HG02798 (cell line): ENCODE results near the gene SLC6A3.

Experiments used
- ATAC-seq: cut with Tn5 transposase; IDR thresholded peaks from one replicate; pipeline ENCODE4 v1.9.1; 2021; ENCODE audit warnings: mild to moderate bottlenecking; ENCODE audit not compliant: unreplicated experiment, poor library complexity

The SLC6A3 gene

DNA sequence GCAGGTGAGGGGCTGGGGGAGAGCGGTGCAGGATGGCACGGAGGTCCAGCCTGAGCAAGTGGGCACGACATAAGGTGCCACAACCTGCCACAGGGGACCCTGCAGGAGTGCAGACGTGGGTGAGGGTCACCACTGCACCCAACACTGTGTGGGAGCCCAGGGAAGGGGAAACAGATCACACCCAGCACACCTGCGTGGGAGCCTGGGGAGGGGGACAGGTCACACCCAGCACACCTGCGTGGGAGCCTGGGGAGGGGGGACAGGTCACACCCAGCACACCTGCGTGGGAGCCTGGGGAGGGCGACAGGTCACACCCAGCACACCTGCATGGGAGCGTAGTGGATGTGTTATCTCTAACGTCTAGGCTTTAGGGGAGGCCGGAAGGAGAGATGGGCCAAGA lies 53.0 kb downstream of the SLC6A3 start:
- no peak for ATAC-seq

GRCh38 chr5:1391691-1392090 lies 53.5 kb downstream of the SLC6A3 start:
- no peak for ATAC-seq

DNA sequence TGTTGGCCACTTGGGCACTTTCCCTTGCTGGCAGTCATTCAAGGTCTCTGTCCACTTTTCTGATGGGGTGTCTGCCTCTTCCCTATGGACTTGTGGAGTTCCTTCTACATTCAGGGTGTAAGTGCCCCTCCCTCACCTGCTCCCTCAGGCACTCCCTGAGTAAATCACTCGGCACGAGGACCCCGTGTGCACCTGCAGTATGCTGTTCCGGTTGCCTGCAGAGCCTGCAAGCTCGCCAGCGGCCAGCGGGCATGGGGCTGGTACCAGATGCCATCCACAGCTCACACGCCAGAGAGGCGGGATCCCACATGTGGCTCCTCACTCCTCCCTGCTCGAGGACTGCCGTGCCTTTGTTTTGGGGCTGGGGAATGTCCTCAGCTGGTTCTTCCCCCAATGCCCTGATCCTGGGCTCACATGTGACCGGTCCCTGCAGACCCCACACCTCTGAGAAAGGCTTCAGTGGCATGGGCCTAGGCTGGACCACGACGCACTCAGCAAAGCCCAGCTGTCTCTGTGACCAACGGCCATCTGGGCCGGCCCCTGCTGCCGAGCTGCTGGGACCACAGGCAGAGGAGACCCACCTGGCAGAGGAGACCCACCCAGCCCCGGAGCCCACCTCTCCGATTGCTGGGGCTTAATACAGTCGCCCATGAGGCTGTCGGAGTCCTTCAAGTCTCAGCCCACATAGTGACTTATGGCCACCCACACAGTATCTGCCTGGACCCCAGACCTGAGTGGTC lies 54.2 kb downstream of the SLC6A3 start:
- no peak for ATAC-seq

DNA sequence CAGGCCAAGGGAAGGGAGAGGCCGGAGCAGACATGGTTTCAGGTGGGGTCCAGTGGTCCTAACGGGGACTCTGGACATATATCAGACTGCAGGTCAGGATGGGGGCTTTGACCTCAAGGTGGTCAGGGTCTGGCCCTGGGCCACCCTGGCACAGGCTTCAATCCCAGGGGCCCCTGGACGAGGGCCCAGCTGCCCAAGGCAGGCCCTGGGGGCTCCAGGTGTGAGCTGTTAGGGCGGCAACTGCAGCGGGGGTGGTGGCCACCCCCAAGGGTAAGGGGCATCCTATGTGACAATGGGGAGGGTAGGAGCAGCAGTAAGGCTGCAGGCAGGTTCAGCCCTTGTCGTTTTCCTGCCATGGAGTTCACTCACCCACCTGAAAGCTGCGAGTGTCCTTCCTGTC lies 54.9 kb downstream of the SLC6A3 start:
- ATAC-seq = no peak

DNA sequence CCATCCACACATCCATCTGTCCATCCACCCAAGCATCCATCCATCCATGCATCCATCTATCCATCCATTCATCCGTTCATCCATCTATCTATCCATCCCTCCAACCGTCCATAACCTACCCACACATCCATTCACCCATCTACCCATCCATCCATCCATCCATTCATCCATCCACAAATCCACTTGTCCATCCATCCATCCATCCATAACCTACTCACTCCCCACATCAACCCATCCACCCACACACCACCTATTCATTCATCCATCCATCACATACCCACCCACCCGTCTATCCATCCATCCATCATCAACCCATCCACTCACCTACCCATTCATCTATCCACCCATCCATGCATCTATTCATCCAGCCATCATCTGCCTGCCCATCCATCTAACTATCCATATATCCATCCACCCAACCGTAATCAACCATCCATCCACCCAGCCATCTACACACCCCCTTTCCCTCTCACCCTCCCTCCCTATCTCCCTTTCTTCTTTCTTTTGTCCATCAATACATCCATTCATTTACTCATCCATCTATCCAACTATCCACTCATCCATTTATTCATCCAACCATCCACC lies 56.8 kb downstream of the SLC6A3 start:
- ATAC-seq = no peak

DNA sequence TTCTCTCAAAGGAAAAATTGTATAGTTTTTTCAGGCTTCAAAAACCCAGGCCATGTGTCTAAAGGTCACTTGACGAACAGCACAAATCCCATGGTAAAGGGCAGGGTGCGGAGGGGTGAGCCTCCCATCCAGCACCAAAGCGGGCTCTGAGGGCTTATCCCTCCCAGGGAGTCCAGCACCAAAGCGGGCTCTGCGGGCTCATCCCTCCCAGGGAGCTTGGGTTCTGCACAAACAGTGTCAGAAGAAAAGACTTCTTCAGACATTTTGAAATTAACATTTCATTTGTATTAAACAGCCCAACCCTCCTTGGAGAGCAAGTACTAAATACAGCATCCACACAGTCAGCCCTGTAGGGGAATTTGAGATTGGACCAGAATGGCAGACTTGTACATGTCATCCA lies 57.4 kb downstream of the SLC6A3 start:
- ATAC-seq = no peak

GRCh38 chr5:1387059-1387755 lies 58.0 kb downstream of the SLC6A3 start:
- ATAC-seq = no peak

DNA sequence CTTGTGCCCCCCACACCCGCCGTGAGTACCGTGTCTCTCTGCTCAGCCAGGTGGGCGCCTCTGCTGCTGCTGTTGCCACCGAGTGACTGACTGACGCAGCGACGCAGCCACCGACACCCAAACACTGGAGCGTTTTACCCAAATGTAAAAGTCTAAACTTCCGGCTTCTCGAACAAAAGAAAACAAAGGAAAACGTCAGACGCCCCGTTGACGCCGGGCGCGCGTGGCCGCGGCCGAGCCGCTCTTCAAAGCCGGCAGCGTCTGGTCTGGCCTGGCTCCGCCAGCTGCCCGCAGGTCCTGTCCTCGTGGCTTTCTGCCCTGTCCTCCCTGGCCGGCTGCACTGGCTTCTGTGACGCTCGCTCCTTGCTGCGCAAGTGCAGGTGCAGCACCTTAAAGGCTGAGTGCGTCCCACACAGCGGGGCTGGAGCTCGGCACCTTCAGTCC lies 58.9 kb downstream of the SLC6A3 start:
- ATAC-seq = no peak

GRCh38 chr5:1385395-1386273 lies 59.6 kb downstream of the SLC6A3 start:
- peak; percentile 89 for ATAC-seq

DNA sequence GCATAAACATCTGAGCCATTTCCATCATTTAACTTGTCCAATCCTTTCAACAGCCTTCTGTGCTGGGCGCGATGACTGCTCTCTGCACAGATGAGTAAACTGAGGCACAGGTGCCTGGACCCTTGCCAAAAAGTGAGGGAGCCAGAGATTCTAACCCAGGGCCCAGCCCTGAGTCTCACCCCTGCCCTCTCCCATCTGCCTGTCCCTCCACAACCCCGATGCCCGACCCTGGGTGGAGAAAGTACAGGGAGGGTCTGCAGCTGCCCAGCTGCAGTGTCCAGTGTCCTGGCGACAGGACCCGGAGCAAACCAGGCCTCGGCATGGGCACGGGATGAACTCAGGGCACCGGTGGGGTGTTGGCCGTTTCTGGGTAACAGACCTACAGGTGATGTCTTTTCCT lies 60.7 kb downstream of the SLC6A3 start:
- no peak for ATAC-seq

DNA sequence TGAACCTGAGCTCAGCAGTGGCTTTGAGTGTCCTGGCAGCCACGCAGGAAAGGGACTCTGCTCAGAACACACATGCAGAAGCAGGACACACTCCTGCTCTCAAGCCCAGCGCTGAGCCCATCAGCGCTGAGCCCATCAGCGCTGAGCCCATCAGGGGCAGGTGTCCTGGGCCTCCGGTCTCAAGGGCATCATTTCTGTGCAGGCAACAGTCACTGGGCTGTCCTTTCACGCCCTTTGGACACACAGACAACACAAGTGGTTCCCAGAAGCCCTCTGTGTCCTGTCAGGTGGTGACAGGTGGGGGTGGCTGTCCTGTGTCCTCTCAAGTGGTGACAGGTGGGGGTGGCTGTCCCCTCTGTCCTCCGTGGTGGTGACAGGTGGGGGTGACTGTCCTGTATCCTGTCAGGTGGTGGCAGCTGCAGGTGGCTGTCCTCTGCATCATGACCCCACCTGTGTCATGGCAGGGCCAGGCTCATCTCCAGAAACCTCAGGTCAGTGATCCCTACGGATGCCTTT lies 61.3 kb downstream of the SLC6A3 start:
- no peak for ATAC-seq

DNA sequence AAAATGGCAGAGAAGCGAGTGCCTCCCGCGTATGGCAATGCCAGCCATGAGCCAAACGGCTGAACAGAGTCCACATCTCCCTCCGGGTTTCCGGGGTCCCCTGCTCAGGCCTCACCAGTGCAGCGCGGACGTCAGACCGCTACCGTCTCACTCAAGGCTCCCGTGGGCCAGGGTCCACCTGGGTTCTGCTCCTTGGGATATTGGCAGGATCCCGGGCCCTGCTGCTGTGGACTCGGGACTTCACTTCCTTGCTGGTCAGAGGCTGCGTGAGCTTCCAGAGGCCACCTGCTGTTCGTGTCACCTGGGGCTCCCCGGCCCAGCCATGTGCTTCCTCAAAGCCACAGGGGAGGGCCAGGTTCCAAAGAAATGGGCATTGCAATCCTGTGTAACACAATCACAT lies 61.9 kb downstream of the SLC6A3 start:
- ATAC-seq = no peak

GRCh38 chr5:1382248-1382700 lies 63.0 kb downstream of the SLC6A3 start:
- no peak for ATAC-seq

DNA sequence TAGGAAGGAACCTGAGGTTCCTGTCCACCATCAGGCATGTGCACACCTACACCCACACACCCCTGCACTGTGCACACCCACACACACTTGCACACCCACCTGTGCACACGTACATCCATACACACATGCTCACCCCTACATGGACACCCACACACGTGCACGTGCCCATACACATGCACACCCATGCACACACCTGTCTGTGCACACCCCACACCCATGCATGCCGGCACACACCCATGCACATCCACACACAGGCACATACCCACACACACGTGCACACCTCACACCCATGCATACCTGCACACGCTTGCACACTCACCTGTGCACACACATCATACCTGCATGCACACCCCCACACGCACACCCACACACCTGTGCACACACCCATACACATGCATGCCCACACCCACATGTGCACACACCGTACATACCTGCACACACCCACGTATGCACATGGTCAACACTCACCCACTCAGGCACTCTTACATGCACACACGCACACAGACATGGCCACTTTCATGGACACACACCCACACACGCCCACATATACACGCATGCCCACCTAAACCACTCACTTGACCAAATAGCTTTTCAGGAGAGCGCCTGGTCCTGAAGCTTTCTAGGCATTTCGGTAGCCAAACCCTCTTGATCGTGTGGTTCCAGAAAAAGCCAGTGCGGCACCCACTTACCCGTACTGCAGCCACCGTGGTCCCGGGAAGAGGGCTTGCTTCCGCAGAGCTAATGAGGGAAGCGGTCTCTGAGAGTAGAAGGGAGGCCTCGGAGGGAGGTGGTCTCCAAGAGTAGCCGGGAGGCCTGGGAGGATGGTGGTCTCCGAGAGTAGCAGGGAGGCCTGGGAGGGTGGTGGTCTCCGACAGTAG lies 63.6 kb downstream of the SLC6A3 start:
- ATAC-seq = no peak

DNA sequence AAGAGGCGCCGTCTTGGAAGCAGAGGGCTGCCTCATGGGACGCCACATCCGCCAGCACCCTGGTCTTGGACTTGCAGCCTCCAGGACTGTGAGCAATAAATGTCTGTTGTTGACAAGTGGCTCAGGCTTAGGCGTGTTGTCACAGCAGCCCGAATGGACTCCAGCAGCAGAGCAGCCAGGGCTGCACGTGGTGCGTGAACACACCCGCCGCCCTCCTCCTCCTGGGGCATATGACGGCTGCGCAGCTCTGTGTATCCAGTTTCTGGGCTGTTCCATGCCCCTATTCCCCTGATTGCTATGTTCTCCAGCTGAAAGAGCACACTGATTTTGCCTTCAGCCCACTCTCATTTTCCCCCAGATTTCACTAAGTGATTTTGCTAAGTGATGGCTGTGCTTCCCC lies 64.3 kb downstream of the SLC6A3 start:
- no peak for ATAC-seq

- peak; percentile 80 for ATAC-seq
Measured at GRCh38 chr5:1380011-1380817, 65.0 kb downstream of the SLC6A3 start.

GRCh38 chr5:1378866-1379659 lies 66.2 kb downstream of the SLC6A3 start:
- ATAC-seq = no peak

DNA sequence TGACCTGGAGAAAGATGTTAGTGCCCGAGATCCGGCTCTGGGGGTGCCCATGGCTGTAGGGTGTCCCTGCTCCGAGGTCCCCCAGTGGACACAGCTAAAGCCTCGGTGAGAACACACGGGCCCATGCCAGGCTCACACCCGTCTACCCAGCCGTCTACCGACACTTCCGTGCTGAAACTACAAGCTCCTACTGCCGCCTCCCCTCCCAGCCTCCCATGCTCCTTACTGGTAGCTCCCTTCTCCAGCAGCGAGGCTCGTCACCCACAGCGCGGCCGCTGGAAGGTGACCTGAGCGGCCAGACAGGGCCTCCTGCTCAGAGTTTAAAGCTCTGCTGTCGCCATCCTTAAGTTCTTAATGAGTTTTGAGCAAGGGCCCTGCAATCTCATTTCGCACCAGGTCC lies 67.1 kb downstream of the SLC6A3 start:
- no peak for ATAC-seq
